ENCODE measurements around the gene NPEPL1.
"Not testable (repeated sequence)": the region's sequence is repeated elsewhere in the genome, so short reads cannot be mapped to it uniquely, and the experiment has no call there.

Gene NPEPL1, protein sequence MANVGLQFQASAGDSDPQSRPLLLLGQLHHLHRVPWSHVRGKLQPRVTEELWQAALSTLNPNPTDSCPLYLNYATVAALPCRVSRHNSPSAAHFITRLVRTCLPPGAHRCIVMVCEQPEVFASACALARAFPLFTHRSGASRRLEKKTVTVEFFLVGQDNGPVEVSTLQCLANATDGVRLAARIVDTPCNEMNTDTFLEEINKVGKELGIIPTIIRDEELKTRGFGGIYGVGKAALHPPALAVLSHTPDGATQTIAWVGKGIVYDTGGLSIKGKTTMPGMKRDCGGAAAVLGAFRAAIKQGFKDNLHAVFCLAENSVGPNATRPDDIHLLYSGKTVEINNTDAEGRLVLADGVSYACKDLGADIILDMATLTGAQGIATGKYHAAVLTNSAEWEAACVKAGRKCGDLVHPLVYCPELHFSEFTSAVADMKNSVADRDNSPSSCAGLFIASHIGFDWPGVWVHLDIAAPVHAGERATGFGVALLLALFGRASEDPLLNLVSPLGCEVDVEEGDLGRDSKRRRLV

GRCh38 chr20:58692579-58693225 is at the start of gene NPEPL1:
NPEPL1 (plus strand) TSS chr20:58692800; CDS start chr20:58692901, 101 bp downstream.
- DNase-seq, result peak; percentile 45

- DNase-seq, result not testable (repeated sequence)
These were observed 49.7 kb upstream of the NPEPL1 start for GRCh38 chr20:58642896-58643295.

DNA sequence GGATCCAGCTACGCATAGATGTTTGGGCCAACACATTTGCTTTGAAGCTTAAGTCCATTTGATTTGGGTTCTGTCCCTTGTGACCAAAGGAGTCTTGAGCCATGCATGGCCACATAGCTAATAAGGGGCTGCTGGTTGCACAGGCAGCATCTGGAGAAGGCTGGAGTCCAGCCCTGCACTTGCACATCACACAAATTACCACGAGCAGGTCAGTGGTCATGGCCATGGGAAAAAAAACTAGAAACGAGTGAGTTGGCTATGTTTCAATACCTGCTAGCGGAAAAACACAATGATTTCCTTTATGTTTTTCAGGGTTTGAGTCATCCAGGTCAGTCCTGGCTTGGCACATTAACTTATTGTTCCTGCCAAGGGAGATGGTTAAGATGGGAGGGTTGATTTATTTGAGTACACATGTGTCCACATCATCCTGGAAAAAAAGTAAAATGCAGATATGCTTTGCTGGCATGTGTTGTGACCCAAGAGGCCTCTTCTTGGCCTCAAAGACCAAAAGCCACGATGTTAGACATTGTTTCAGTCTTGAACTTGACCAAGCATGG is 47.1 kb upstream of the NPEPL1 start:
- DNase-seq, result no peak

DNA sequence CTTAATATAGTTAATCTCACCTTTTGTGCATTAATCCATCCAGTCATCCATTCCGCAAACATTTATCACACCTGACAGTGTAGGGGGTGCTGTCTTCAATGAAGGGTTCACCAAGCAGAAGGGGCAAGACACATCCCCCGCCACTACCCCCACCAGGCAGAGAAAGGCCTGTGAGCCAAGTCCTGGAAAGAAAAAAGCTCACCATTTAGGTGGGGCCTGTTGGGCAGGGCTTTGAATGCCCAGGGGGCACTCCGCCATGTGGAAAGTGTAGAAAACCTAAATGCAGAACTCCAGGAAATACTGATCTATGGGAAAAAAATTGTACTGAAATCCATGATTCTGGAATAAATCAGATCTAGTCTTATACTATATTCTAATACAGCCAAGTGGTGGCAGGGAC is 46.3 kb upstream of the NPEPL1 start:
- no peak for DNase-seq

DNA sequence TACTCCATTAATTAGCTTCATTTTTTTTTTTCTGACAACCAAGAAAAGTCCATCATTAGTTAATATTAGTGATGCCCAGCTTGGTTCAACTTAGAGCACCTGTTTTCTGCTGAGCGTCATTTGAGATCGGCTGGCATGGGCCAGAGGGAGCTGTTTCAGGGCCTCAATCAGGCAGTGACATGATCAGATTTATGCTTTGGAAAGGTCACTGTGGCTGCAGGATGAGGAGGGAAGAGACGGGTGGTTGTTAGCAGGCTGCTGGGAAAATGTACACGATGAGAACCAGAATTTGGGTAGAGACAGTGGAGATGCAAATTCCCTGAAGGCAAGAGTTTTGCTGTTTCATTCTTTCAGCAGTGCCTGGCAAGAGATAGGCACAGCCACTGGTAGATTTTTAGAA is 45.9 kb upstream of the NPEPL1 start:
- DNase-seq, result no peak

- no peak for DNase-seq
These were observed 45.3 kb upstream of the NPEPL1 start for GRCh38 chr20:58647162-58647795.

- DNase-seq, result no peak
These were observed 44.7 kb upstream of the NPEPL1 start for GRCh38 chr20:58647796-58648501.

GRCh38 chr20:58648502-58648825 is 44.1 kb upstream of the NPEPL1 start:
- DNase-seq, result not testable (repeated sequence)

DNA sequence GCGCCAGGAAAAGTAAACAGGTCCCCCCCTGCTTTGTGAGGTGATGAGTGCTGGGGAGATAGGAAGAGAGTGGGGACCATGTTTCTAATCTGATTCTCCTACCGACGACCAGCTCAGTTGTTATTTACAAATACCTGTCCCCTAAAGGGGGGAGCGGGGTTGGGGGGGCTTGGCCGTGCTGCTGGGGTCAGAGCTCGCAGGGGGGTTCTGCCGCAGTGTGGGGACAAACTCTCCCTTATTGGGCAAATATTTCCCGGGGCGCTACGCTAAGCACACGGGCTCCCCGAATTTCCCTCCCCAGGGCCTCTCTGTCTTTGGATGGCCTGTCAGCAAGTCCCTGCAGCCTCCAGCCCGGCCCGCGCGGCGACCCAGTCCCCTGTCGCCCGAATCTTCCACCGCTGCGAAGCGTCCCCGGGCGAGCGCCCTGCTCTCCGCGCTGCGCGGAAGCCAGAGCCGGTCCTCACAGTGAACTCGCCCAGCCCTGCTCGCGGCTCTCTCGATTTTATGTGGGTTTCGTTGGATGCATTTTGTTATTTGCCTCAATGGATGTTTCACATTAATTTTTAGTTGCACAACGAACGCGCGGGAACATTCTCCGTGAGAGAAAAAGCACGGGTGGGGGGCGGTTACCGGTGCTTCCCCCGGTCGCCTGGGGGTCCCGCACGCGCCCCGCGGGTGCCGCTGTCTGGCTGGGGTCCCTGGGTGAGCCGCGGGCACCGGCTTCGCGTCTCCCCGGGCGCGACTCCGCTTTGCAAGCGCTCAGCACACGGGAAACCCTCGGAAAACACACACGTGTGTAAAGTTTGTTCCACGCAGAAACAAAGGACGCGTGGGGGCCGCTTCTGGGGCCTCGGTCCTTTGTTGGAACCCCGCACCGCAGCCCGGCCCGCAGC is 43.1 kb upstream of the NPEPL1 start:
- peak; percentile 32 for DNase-seq

- DNase-seq, result peak; percentile 21
These were observed 42.3 kb upstream of the NPEPL1 start for GRCh38 chr20:58650181-58650775.

- DNase-seq, result peak; percentile 83
These were observed 41.6 kb upstream of the NPEPL1 start, which contains the start of gene STX16 for GRCh38 chr20:58650776-58651558. STX16 (plus strand) TSS chr20:58651283; CDS start chr20:58652007, 724 bp downstream.

- peak; percentile 10 for DNase-seq
These were observed 41.0 kb upstream of the NPEPL1 start for GRCh38 chr20:58651559-58651945.

GRCh38 chr20:58651946-58652605 is 40.5 kb upstream of the NPEPL1 start:
- DNase-seq, result peak; percentile 55

DNA sequence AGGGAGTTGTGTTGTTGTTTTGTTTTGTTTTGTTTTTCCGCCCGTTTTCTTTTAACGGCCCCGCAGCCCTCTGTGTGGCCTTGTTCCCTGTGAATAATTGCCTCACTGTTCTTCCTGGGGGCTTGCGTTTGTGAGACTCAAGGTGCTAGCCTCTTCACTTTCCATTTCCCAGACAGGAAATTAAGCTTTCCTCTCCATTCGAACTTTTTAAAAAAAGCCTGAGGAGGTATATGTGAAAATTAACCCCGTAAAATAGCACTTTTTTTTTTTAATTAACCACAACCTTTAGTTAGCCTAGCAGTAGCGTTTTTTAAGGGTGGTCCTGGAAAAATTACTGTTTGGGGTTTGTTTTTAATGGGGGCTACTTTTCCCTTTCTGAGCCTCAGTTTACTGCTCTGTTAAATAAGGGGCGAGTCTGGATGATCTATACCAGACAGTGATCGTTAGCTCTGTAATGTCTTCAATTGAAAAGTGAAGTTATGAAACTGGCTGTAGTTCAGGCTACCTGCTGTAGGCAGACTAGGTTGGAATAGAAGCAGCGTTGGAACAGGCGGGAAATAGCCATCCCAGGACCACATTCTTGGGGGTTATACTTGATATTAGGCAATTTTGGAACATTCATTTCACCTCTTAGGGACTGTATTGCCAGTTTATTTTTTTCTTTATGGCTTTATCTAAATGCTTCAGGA is 39.9 kb upstream of the NPEPL1 start:
- DNase-seq, result no peak

- no peak for DNase-seq
These were observed 38.3 kb upstream of the NPEPL1 start for GRCh38 chr20:58654337-58654736.

DNA sequence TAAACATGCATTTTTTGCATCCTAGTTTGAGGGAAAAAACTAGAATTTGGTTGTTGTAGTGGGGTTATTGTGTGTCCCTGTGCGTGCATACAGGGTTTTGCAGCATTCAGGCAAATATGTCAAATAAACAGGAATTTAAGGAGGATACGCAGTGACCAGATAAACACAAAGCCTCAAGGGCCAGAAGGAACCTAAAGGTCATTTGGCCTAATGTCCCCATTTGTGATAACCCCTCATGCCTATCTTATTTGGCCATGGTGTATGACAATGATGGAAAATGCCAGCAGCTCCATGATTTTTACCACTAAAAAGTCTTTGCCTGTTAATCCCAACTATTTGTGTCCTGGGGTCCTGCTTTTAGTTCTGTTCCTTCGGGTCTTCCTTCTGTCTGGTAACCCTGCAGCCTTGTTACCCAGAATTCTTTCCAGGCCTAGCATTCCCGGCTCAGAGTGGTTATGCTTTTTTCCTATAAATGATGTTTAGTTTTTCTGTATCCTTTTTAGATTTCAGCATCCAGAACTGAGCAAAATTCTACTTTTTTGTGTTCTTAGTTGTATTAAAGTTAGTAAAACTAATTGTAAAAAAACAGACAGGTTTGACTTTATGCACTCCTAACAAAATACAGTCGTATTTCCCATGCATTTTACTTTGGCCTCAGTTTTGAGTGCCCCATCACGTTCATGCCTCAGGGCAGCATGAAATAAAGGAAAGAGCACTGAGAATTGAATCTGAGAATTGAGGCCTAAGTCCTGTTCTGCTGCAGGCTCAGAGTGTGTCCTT is 37.1 kb upstream of the NPEPL1 start:
- no peak for DNase-seq

- DNase-seq, result no peak
These were observed 35.8 kb upstream of the NPEPL1 start for GRCh38 chr20:58656831-58657230.

DNA sequence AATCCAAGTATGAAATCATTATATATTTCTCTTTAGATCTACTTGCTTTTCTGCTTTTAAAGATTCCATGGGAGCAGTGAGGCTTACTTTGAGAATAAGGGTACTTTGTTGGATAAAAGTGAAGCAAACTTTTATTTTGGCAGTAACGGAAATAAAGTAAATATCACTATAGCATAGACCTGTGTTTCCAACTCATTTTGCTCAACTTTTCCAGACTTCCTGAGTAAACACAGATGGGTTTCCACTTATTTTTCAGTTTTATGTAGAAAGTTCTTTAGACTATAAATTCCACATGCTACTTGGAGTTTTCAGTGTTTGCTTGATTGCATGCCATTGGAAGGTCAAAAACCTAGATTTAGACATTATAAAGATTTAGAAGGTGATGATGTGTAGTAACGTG is 35.3 kb upstream of the NPEPL1 start:
- no peak for DNase-seq
